GM12878 (cell line): ENCODE results near the gene PRMT7. TPM values are rescaled to one million over a fixed set of nuclear protein-coding genes. Genes with fewer than 3 reads are reported as not detected.

ENCODE experiments used
- ATAC-seq: fragments of 200-7000 bp; cut with Tn5 transposase; 3 replicates; pipeline ENCODE4 v1.9.1; 2020; ENCODE audit warnings: mild to moderate bottlenecking, moderate library complexity
- BruUV-seq: library from RNA; stranded (reverse); fragments of 400-500 nt; replicated peaks from 2 replicates; lab custom pipeline; 2021; lab: Mats Ljungman, UMichigan
- CTCF ChIA-PET: fragments of 300-600 bp; sonication (Branson Sonifier 250); formaldehyde crosslinking; extraction: SDS; loops from one replicate; lab custom pipeline; 2021; ENCODE audit warnings: inconsistent platforms; lab: Yijun Ruan, JAX
- POLR2A ChIA-PET: fragments of 350-600 bp; formaldehyde crosslinking; extraction: SDS; loops from one replicate; lab custom pipeline; 2021; ENCODE audit warnings: inconsistent platforms; lab: Charles Lee
- RAD21 ChIA-PET: fragments of 300-600 bp; sonication (Branson Sonifier 250); formaldehyde crosslinking; loops from one replicate; lab custom pipeline; 2023; ENCODE audit warnings: antibody characterized with exemption; ENCODE audit not compliant: unreplicated experiment; lab: Charles Lee
- SMC1A ChIA-PET: fragments of 300-600 bp; sonication (Branson Sonifier 250); formaldehyde crosslinking; loops from one replicate; lab custom pipeline; 2023; ENCODE audit not compliant: unreplicated experiment, uncharacterized antibody; lab: Charles Lee
- DNase-seq: peaks from one replicate; pipeline ENCODE4 v3.0.0-alpha.2; 2011; ENCODE audit warnings: low read depth, low spot score
- FAIRE-seq: peaks from 3 replicates; lab custom pipeline; 2011; peaks lifted over from hg19 to GRCh38; lab: Jason Lieb, UNC
- H2AFZ ChIP-seq: 2 replicates; pipeline ENCODE4 v1.6.0; 2011; ENCODE audit warnings: low read depth, low read length, control low read depth; ENCODE audit not compliant: control insufficient read depth
- H3K27ac ChIP-seq: 2 replicates; pipeline ENCODE4 v1.5.1; 2011; ENCODE audit warnings: control low read depth; ENCODE audit not compliant: control insufficient read depth, insufficient read depth
- H3K27me3 ChIP-seq, 2 experiments: replicated peaks in 1 of 2; 2 replicates each; pipeline versions ENCODE4 v1.6.0 to v1.6.1; 2011; ENCODE audit warnings: low read length in 1 of 2; ENCODE audit not compliant: control insufficient read depth in 2 of 2, insufficient read depth in 2 of 2
- H3K36me3 ChIP-seq, 2 experiments: 2 replicates each; pipeline ENCODE4 v1.5.1; 2011; ENCODE audit warnings: low read length in 1 of 2; ENCODE audit not compliant: control insufficient read depth in 2 of 2, insufficient read depth in 2 of 2
- H3K4me1 ChIP-seq: 2 replicates; pipeline ENCODE4 v1.6.1; 2011; ENCODE audit warnings: mild to moderate bottlenecking, low read length, moderate library complexity, mixed read lengths; ENCODE audit not compliant: control insufficient read depth, insufficient read depth
- H3K4me2 ChIP-seq: 2 replicates; pipeline ENCODE4 v1.6.0; 2011; ENCODE audit warnings: control low read depth; ENCODE audit not compliant: control insufficient read depth, insufficient read depth
- H3K4me3 ChIP-seq: fragments of 200-600 bp; sonication (generic); 2 replicates; pipeline ENCODE4 v1.5.1; 2016
- H3K79me2 ChIP-seq: 2 replicates; pipeline ENCODE4 v1.6.0; 2011; ENCODE audit warnings: low read length; ENCODE audit not compliant: control insufficient read depth, insufficient read depth
- H3K9ac ChIP-seq: 2 replicates; pipeline ENCODE4 v1.8.0; 2011; ENCODE audit warnings: low read length, control low read depth, mixed read lengths; ENCODE audit not compliant: control insufficient read depth, insufficient read depth
- H3K9me3 ChIP-seq: replicated peaks from 3 replicates; pipeline ENCODE4 v1.5.1; 2011; ENCODE audit warnings: mild to moderate bottlenecking, low read length; ENCODE audit not compliant: control insufficient read depth, insufficient read depth
- H4K20me1 ChIP-seq: 2 replicates; pipeline ENCODE4 v1.6.0; 2011; ENCODE audit not compliant: control insufficient read depth, insufficient read depth
- BCL11A ChIP-seq: IDR thresholded peaks from 2 replicates; pipeline ENCODE4 v1.6.1; 2011; ENCODE audit warnings: low read depth, low read length
- DPF2 ChIP-seq: fragments of 450-650 bp; IDR thresholded peaks from 2 replicates; pipeline ENCODE4 v1.6.1; 2017; ENCODE audit warnings: mild to moderate bottlenecking
- EGR1 ChIP-seq, 2 experiments: IDR thresholded peaks; 1 replicate in 1 of 2; 2 replicates in 1 of 2; pipeline ENCODE4 v1.6.1; 2011 to 2012; ENCODE audit warnings: low read depth in 2 of 2, low read length in 2 of 2, borderline replicate concordance in 1 of 2, mild to moderate bottlenecking in 1 of 2, moderate library complexity in 1 of 2
- NBN ChIP-seq: fragments of 450-650 bp; IDR thresholded peaks from 2 replicates; pipeline ENCODE4 v1.6.1; 2016
- PML ChIP-seq: IDR thresholded peaks from 2 replicates; pipeline ENCODE4 v1.6.1; 2012; ENCODE audit warnings: low read length, inconsistent platforms
- SMAD1 ChIP-seq: fragments of 450-650 bp; IDR thresholded peaks from 2 replicates; pipeline ENCODE4 v1.6.1; 2018; ENCODE audit warnings: mild to moderate bottlenecking, low read depth; ENCODE audit not compliant: partially characterized antibody
- TAF1 ChIP-seq: IDR thresholded peaks from 2 replicates; pipeline ENCODE4 v1.6.1; 2011; ENCODE audit warnings: mild to moderate bottlenecking, low read depth, low read length, borderline replicate concordance
- WGBS: methylation state at CpG from one replicate; pipeline ENCODE4 v1.1.6; 2016; ENCODE audit warnings: low lambda C conversion rate; ENCODE audit not compliant: insufficient replicate concordance, insufficient coverage; ENCODE audit errors: missing lambda C conversion rate; 5-methylcytosine and 5-hydroxymethylcytosine counted together
- in situ Hi-C: fragments of 300-500 bp; cut with MboI; formaldehyde crosslinking; loops from 9 replicates; pipeline ENCODE4 v1.14.3; 2018; ENCODE audit warnings: mixed read lengths
- intact Hi-C: fragments of 100-400 bp; cut with micrococcal nuclease; formaldehyde crosslinking; loops from one replicate; pipeline ENCODE4 v1.14.2; 2022; ENCODE audit not compliant: unreplicated experiment
- polyA plus RNA-seq, 11 experiments: library from polyadenylated mRNA; depleted of rRNA in 4 of 11; unstranded in 6 of 11; stranded (reverse) in 5 of 11; fragments of >200 nt; fragmentation: Nextera tagmentation in 4 of 11; fragmentation: Illumina TruSeq in 1 of 11; extraction: Ambion mirVana in 4 of 11; extraction: Trizol in 1 of 11; gene quantifications; 1 replicate in 1 of 11; 2 replicates in 10 of 11; pipeline versions ENCODE4 v1.2.1 to v1.2.3, GENCODE V29; 2011 to 2016; ENCODE audit warnings: inconsistent platforms in 2 of 11, missing spikeins in 2 of 11, low read depth in 1 of 11
- total RNA-seq, 4 experiments: library from RNA; depleted of rRNA in 3 of 4; stranded (reverse); fragments of >200 nt in 3 of 4; fragmentation: Illumina TruSeq in 1 of 4; extraction: Trizol in 1 of 4; gene quantifications; 2 replicates each; pipeline versions ENCODE4 v1.2.1 to v1.2.3, GENCODE V29; 2013 to 2021
- TF ChIP-seq, protein P1 (sequence below): IDR thresholded peaks from 2 replicates; pipeline ENCODE4 v1.6.1; 2012; ENCODE audit warnings: low read depth, low read length, improper control_type of control experiment
- TF ChIP-seq, protein P2 (sequence below): IDR thresholded peaks from 2 replicates; pipeline ENCODE4 v1.6.1; 2011; ENCODE audit warnings: mild to moderate bottlenecking, low read depth, low read length, moderate library complexity; ENCODE audit not compliant: insufficient replicate concordance
- TF ChIP-seq, protein P3 (sequence below): fragments of 450-650 bp; IDR thresholded peaks from 2 replicates; pipeline ENCODE4 v1.6.1; 2016; ENCODE audit warnings: mild to moderate bottlenecking, moderate library complexity, borderline replicate concordance

PRMT7 gene
- total and polyA plus RNA-seq, 10 of the 15 experiments (the other 5 are each of a cell fraction or from before 2014, with no cell fraction given), result 5.1 to 56.1 (median 42.0) TPM

DNA sequence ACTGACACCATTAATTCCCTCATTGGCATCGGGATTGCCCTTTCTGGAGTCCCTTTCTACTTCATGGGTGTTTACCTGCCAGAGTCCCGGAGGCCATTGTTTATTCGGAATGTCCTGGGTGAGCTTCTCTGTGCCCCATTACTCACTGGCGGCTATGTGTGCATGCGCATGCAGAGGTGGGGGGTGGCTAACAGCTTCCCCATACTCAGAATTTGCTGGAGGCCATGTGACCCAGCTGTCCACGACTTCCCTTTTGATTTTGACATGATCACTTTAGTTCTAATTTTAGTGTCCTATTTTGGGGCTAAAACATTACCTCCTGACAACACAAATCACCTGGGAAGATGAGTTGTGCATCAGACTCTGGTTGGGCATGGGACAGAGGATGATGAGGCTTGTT, 14.1 kb upstream of the PRMT7 start:
- POLR2A ChIA-PET, result interaction anchor here (0.6 kb wide), 1 partner anchor 12 kb away, joined by 3 read pairs; no protein-coding TSS in a partner anchor
- Histone ChIP-seq H4K20me1 (no peaks in the 10 kb centered on the region; the same call in 1 of the 2 replicates), H3K9me3 (no peaks in the 10 kb centered on the region), H2AFZ (no peak overlapping the region), H3K4me1 (no peaks in the 10 kb centered on the region)
- no peak for DNase-seq
- no peak for FAIRE-seq
- TF ChIP-seq DPF2 (no peak), EGR1 (IDR thresholded peaks at IDR 0.05; ENCODE audit: borderline replicate concordance in 1 of 2, low read depth in 2 of 2, low read length in 2 of 2) (no peak), TAF1 (no peak), PML (no peak), NBN (no peak), BCL11A (no peak), SMAD1 (no peak)
- TF ChIP-seq, protein P1, sequence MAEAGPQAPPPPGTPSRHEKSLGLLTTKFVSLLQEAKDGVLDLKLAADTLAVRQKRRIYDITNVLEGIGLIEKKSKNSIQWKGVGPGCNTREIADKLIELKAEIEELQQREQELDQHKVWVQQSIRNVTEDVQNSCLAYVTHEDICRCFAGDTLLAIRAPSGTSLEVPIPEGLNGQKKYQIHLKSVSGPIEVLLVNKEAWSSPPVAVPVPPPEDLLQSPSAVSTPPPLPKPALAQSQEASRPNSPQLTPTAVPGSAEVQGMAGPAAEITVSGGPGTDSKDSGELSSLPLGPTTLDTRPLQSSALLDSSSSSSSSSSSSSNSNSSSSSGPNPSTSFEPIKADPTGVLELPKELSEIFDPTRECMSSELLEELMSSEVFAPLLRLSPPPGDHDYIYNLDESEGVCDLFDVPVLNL, result no peak
- TF ChIP-seq, protein P2, sequence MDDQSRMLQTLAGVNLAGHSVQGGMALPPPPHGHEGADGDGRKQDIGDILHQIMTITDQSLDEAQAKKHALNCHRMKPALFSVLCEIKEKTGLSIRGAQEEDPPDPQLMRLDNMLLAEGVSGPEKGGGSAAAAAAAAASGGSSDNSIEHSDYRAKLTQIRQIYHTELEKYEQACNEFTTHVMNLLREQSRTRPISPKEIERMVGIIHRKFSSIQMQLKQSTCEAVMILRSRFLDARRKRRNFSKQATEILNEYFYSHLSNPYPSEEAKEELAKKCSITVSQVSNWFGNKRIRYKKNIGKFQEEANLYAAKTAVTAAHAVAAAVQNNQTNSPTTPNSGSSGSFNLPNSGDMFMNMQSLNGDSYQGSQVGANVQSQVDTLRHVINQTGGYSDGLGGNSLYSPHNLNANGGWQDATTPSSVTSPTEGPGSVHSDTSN, result no peak
- TF ChIP-seq, protein P3, sequence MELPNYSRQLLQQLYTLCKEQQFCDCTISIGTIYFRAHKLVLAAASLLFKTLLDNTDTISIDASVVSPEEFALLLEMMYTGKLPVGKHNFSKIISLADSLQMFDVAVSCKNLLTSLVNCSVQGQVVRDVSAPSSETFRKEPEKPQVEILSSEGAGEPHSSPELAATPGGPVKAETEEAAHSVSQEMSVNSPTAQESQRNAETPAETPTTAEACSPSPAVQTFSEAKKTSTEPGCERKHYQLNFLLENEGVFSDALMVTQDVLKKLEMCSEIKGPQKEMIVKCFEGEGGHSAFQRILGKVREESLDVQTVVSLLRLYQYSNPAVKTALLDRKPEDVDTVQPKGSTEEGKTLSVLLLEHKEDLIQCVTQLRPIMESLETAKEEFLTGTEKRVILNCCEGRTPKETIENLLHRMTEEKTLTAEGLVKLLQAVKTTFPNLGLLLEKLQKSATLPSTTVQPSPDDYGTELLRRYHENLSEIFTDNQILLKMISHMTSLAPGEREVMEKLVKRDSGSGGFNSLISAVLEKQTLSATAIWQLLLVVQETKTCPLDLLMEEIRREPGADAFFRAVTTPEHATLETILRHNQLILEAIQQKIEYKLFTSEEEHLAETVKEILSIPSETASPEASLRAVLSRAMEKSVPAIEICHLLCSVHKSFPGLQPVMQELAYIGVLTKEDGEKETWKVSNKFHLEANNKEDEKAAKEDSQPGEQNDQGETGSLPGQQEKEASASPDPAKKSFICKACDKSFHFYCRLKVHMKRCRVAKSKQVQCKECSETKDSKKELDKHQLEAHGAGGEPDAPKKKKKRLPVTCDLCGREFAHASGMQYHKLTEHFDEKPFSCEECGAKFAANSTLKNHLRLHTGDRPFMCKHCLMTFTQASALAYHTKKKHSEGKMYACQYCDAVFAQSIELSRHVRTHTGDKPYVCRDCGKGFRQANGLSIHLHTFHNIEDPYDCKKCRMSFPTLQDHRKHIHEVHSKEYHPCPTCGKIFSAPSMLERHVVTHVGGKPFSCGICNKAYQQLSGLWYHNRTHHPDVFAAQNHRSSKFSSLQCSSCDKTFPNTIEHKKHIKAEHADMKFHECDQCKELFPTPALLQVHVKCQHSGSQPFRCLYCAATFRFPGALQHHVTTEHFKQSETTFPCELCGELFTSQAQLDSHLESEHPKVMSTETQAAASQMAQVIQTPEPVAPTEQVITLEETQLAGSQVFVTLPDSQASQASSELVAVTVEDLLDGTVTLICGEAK, result no peak
- TF ChIP-seq, all 136 proteins: peak for 0
- WGBS, result 82% methylated on average over 6 of the region's 6 CpGs
- ChIA-PET SMC1A (interaction anchor here (1.6 to 2.3 kb wide), 3 partner anchors 25 to 35 kb away, joined by 5 to 7 read pairs (median 6); no protein-coding TSS in a partner anchor), CTCF (interaction anchor here (1.0 to 1.5 kb wide), 5 partner anchors 8 to 225 kb away, joined by 3 to 4 read pairs (median 3); no protein-coding TSS in a partner anchor), RAD21 (interaction anchor here (0.6 to 1.4 kb wide), 4 partner anchors 14 to 232 kb away, joined by 3 to 4 read pairs (median 3); partner anchors contain the start of genes PRMT7, SLC7A6 and SLC7A6OS)
- no TSS peak for BruUV-seq
- peaks cover 2% of the 10 kb centered on the region; the same call in 1 of the 2 replicates for H3K79me2 ChIP-seq
- H3K4me3 ChIP-seq, result no peak overlapping the region
- no peak overlapping the region for H3K27ac ChIP-seq
- H3K36me3 ChIP-seq, result peaks cover 33 to 35% of the 10 kb centered on the region in 2 experiments
- ATAC-seq, result no peak
- intact Hi-C loops (no loop called here), in situ Hi-C loops (no loop called here)
- no peak overlapping the region for H3K4me2 ChIP-seq
- H3K27me3 ChIP-seq, result no peaks in the 10 kb centered on the region
- H3K9ac ChIP-seq, result no peak overlapping the region
